DMS153 (cell line): ENCODE measurements around the gene PKMYT1.

Experiments used
- DNase-seq: peaks from one replicate; lab custom pipeline; 2025; lab: John Stamatoyannopoulos, UW

The PKMYT1 gene

GRCh38 chr16:3017794-3018506, 37.7 kb upstream of the PKMYT1 start, which contains the start of gene CLDN6:
Gene CLDN6, minus strand, starts transcription at chr16:3018183. Its CDS starts 2,162 bp downstream, at chr16:3016021.
- no peak for DNase-seq

DNA sequence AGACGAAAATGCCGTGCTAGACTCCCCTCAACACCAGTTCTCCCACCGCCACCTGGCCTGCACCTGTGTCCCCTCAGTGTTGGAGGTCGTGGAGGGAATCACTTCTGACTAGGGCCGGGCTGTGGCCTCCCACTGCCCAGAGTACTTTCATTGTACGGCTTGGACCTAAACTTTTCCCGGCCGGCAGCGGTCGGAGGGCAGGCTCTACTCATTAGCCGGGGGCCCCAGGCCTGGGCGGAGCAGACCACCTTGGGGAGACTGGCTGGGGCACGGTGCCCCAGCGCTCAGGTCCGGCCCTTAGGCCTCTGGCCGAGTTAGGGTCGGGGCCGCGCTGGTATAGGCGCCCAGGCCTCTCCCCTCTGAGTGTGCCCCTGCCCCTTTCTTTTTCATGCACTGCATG, 37.1 kb upstream of the PKMYT1 start:
- DNase-seq: no peak

DNA sequence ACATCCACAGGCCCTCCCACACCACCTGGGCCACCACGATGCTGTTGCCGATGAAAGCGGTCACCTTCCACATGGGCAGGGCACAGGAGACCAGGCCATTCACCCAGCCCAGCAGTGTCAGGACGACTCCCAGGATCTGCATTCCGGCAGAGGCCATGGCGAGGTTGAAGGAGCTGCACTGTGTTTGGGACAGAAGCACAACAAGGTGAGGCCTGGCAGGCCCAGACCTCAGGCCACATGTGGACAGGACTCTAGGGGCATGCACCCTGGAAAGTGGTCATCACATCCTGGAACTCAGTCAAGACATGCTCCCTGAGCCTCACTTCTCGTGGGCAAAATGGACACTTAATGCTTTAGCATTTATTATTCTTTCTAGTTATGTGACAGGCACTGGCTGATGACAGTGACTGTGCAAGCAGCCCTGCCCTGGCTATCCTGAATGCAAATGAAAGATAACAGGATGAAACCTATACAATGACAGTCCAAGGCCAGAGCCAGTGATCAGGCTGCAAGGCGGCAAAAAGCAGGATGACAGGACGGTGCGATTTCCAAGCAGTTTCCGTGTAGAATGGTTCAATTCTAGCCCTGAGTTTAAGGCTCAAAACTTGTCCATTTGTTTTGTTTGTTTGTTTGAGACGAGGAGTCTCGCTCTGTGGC, 35.7 kb upstream of the PKMYT1 start:
- no peak for DNase-seq

DNA sequence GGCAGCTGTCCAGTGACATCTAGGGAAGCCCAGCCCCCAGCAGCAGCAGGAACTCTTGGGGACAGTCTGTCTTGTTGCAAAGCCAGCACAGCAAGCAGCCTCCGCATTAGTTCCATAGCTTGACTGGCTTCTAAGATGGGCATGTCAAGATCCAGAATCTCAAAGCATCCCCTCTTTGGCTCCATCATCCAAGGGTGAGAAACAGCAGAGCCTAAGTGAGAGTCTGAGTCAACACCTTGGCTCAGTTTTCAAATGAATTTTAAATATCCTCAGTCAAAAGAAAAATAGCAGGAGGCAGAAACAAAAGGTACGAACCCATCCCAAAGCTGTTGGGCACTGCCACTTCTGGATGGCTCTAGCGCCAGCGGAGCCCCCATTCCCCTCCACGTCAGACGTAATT, 34.7 kb upstream of the PKMYT1 start:
- no peak for DNase-seq

DNA sequence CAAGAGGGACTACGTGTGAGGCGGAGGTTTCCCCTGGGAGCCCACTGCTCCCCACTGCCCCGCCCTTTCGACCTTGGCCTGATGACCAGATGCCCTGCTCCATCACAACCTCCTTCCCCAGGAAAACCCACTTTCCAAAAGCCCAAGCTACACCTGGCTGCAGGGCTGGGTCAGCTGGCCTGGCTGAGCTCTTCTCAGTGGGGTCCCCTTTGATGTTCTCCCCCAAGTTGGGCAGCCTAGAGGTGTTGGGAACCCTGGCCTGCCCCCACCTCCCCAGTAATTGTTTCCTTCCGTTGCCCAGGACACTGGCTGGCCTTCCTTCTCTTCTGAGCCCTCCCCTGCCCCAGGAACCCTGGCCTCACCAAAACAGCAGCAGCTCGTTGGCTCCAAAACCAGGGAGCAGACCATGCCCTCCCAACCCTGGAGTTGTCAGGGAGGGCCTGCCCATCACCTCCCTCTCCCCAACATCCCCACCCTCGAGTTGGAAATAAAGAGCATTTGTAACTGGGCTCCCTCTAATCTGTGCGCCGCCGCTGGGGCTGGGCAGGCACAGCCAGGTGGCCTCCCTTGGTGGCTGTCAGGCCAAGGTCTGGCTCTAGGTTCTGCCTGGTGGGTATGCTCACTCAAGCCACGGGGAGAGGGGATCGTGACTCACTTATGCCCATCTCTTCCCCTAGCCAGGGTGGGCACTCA, 33.9 kb upstream of the PKMYT1 start:
- DNase-seq: no peak

DNA sequence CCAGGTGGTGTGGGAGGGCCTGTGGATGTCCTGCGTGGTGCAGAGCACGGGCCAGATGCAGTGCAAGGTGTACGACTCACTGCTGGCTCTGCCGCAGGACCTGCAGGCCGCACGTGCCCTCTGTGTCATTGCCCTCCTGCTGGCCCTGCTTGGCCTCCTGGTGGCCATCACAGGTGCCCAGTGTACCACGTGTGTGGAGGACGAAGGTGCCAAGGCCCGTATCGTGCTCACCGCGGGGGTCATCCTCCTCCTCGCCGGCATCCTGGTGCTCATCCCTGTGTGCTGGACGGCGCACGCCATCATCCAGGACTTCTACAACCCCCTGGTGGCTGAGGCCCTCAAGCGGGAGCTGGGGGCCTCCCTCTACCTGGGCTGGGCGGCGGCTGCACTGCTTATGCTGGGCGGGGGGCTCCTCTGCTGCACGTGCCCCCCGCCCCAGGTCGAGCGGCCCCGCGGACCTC, 33.3 kb upstream of the PKMYT1 start:
- DNase-seq: no peak

DNA sequence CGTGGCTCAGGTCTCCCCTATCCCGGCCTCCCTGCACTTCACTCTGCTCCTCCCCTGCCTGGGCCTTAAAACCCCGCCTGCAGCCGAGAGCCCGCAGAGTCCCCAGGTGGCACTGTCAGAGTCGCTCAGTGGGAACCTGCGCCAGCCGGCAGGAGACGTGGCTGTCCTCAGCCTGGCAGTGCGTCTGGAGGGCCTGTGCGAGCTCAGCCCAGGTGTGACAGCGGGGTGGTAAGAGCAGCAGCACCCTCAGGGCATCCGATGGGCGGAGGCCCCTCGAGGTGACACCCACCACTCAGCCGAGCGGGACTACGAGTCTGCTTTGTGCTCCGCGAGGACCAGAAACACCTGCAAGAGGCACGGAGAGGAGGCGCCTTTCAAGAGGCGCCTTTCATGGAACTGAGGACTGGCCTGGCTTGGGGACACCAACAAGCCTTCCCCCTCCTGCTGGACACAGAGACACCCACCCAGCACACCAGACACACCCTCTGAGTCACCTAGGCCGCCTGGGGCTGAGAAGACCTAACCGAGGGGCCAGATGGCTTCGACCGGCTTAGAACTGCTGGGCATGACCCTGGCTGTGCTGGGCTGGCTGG, 32.7 kb upstream of the PKMYT1 start, which contains the start of gene CLDN9:
CLDN9 (plus strand) TSS at position 96 of the 593 bp plus-strand sequence; CDS start at position 536, 440 bp downstream.
- DNase-seq: peak; percentile 52

- peak; percentile 51 for DNase-seq
Observed at GRCh38 chr16:3012246-3012645, 32.0 kb upstream of the PKMYT1 start.

DNA sequence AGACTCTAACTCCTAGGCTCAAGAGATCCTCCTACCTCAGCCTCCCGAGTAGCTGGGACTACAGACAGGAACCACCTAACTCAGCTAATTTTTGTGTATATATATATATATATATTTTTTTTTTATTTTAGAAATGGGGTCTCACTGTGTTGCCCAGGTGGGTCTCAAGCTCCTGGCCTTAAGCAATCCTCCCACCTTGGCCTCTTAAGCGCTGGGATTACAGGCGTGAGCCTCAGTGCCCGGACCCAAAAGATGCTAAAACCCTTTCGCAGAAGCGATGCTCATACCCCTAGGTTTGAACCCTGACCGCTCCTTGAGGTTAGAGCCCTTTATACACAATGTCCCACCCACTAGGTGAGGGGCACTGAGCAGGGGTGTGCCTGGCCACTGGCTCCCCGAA, 30.3 kb upstream of the PKMYT1 start:
- no peak for DNase-seq

DNA sequence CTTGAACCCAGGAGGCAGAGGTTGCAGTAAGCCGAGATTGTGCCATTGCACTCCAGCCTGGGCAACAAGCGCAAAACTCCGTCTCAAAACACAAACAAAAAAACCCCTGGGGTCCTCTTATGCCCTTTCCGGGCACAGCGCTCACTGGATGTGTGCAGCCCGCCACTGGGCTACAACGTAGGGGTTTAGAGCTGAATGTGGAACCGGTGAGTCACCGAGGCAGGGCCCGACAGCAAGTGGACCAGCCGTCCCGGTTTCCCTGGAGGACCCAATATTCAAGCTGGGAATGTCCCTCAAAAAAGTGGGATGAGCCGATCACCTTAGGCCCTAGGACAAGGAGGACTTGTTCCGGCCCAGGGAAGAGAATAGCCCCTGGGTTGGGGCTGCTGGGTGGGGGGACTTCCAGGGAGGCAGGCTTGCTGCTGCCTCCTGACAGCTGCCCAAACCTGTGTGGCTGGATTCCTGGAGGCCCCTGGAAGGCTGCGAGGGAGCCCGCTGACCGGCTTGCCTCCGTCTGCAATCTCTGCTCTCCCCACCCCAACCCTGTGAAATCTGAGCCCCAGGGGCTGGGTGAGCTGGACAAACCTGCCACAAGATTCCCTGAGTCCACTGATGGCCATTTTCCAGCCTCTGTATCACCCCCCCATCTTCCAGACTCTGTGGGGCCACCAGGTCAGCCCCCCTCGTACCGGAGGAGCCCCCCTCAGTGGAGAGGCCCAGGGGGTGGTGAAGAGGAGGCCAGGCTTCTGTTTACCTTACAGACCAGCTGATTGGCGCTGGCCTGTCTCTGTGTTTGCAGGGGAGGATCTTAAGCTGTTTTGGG, 29.5 kb upstream of the PKMYT1 start:
- DNase-seq: no peak

DNA sequence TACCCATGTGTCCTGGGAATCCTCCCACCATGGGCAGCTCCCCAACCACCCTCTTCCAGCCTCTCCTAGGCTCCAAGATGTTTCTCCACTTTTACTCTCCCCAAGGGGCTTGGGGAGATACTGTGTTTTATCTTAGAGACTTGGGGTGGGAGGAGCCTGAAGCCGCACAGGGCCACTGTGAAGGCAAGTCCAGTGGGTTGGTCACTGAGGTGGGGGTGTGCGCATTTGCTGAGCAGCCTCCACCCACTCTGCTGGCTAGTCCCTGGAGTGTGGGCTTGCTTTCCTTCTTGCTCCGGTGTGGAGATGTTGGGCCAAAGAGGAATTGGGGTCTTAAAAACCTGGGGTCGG, 28.4 kb upstream of the PKMYT1 start:
- DNase-seq: no peak

DNA sequence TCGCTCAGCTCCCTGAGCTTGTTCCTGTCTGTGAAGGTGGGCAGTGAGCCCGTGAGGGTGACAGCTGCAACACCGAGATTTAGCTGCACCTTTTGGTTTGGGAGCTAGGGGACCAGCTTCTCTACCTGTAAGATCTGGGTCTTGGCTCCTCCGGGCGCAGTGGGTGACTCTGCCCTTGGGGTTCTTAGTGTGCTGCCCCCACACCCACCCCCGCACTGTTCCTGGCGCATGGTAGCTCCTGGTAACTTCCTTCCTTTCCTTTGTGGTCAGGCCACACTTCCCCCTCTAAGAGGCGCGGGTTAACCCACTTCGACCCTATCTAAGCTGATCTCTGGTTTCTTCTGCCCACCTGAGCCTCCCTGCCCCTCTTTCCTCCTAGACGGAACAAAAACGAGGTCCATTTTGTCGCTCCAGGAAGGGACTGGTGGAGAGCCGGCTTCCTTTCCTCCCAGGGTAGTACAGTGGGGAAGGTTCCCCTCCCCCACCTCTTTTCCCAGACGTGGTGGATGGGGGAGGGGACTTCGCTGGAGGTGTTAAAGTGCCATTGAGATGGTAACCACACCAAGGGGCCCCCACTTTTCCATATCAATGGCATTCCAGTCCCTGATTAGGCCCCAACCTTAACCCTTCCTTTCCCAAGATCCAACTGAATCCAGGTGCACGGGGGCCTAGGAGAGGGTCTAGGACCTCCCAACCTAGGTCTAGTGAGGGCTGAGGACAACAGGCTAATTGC, 27.9 kb upstream of the PKMYT1 start:
- no peak for DNase-seq

- no peak for DNase-seq
Observed at GRCh38 chr16:3007059-3007956, 27.1 kb upstream of the PKMYT1 start.

- DNase-seq: no peak
Observed at GRCh38 chr16:3004781-3005284, 24.6 kb upstream of the PKMYT1 start.

- DNase-seq: no peak
Observed at GRCh38 chr16:3004319-3004718, 24.1 kb upstream of the PKMYT1 start.

GRCh38 chr16:3003582-3004270, 23.5 kb upstream of the PKMYT1 start:
- peak; percentile 99 for DNase-seq

DNA sequence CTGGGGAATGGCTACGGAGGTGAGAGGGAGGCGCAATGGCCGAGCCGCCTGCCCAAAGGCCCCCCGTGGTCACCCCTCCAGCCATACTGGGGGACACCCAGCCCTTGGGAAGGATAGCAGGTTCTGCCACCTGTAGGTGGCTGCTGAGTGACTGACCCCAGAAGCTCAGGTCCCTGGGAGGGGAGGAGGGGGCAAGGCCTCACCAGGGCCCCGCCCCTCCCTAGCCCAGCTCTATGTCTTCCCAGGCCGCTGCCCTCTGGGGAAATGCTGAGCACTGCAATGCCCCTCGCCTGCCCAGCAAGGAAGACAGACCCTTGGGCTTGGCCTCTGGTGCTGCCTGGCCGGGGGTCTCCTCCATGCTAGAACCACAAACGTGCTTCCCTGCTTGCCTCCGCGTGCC, 21.1 kb upstream of the PKMYT1 start:
- DNase-seq: no peak

- no peak for DNase-seq
Observed at GRCh38 chr16:3000540-3000939, 20.3 kb upstream of the PKMYT1 start.

DNA sequence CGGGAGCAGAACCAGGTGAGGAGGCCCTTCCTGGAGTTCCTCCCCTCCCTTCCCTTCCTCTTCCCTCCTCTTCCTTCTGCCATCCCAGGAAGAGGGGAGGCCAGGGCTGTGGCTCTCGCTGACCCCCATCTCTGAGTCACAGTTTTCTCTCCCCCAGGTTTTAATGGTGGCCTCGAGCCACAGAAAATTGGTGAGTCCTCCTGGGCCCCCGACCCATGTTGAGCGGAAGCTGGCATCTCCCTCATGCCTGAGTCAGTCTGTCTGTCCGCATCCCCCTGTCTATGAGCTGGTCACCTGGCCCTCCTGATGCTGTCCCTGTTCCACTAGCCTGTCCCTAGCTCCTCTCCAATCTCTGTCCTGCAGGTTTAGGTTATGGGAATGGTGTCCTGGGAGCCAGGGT, 19.7 kb upstream of the PKMYT1 start:
- DNase-seq: no peak
